Upper lobe of right lung (tissue), 1 donor: ENCODE measurements around the gene GNAO1. TPM values are rescaled to one million over a fixed set of nuclear protein-coding genes. Genes with fewer than 3 reads are reported as not detected.

Experiments used
- ATAC-seq: fragments of 200-7000 bp; cut with Tn5 transposase; one replicate; pipeline ENCODE4 v1.9.1; 2020; ENCODE audit warnings: mild to moderate bottlenecking, moderate library complexity
- DNase-seq: peaks from one replicate; pipeline ENCODE4 v3.0.0-alpha.2; 2020
- H3K27ac ChIP-seq: fragments of 200-600 bp; one replicate; pipeline ENCODE4 v1.8.0; 2022
- H3K27me3 ChIP-seq: fragments of 200-600 bp; one replicate; pipeline ENCODE4 v1.8.0; 2022; ENCODE audit warnings: mild to moderate bottlenecking
- H3K36me3 ChIP-seq: fragments of 200-600 bp; one replicate; pipeline ENCODE4 v1.8.0; 2022
- H3K4me1 ChIP-seq: fragments of 200-600 bp; one replicate; pipeline ENCODE4 v1.8.0; 2022
- H3K4me3 ChIP-seq: fragments of 200-600 bp; one replicate; pipeline ENCODE4 v1.8.0; 2022; ENCODE audit warnings: mild to moderate bottlenecking
- H3K9me3 ChIP-seq: fragments of 200-600 bp; one replicate; pipeline ENCODE4 v1.8.0; 2022
- CTCF ChIP-seq: fragments of 200-600 bp; IDR thresholded peaks from one replicate; pipeline ENCODE4 v1.8.0; 2022; ENCODE audit warnings: antibody characterized with exemption
- intact Hi-C: fragments of 100-400 bp; cut with DNase I; formaldehyde crosslinking; loops from one replicate; pipeline ENCODE4 v1.11.0; 2022
- total RNA-seq: library from RNA; stranded (reverse); fragmentation: NEBNext Ultra II Directional; extraction: Animal tissue kit (Norgen Biotek cat#: 25700); gene quantifications from one replicate; pipeline ENCODE4 v1.2.1, GENCODE V29; 2021
- donor health status: DM: no; HTN: yes; CAD: no; lungs with severe emphysema.

Gene GNAO1
- total RNA-seq, 1 donor from 2014 or later = 1.8 TPM

DNA sequence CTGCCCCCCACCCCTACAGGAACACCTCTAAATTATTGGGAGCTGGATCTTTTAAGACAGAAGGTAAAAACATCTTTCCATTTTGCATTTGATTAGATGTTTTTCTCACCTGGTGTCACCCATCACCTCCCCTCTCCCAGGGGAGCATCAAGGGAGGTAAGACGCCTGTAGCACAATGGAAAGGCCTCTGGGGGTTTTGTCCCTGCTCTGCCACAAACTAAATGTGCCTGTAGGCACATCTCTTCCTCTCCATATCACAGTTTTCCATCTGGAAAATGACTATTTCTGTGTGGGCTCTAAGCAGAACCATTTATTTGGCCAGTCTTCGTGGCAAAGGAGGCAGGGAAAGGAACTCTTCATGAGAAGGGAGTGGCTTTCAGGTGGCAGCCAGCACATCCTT is 76.6 kb downstream of the GNAO1 start:
- DNase-seq (no peak), ATAC-seq (no peak)
- intact Hi-C loops = no loop called here
- no peaks in the 10 kb centered on the region for H3K9me3 ChIP-seq
- H3K27me3 ChIP-seq = no peaks in the 10 kb centered on the region
- no peaks in the 10 kb centered on the region for H3K4me1 ChIP-seq
- H3K27ac ChIP-seq = no peak overlapping the region
- no peak overlapping the region for H3K4me3 ChIP-seq
- no peaks in the 10 kb centered on the region for H3K36me3 ChIP-seq
- TF ChIP-seq CTCF = no peak

- H3K4me1 ChIP-seq = no peaks in the 10 kb centered on the region
- DNase-seq = peak; percentile 30
- H3K27ac ChIP-seq = no peak overlapping the region
- no peak for TF ChIP-seq CTCF
- no peak overlapping the region for H3K4me3 ChIP-seq
- no peaks in the 10 kb centered on the region for H3K27me3 ChIP-seq
- ATAC-seq = no peak
- intact Hi-C loops = no loop called here
- H3K9me3 ChIP-seq = no peaks in the 10 kb centered on the region
- H3K36me3 ChIP-seq = no peaks in the 10 kb centered on the region
These were observed 77.5 kb downstream of the GNAO1 start for GRCh38 chr16:56268799-56269198.

GRCh38 chr16:56269281-56269680 is 78.0 kb downstream of the GNAO1 start:
- ATAC-seq (no peak), DNase-seq (peak; percentile 53)
- intact Hi-C loops = no loop called here
- Histone ChIP-seq H3K4me3 (no peak overlapping the region), H3K4me1 (no peaks in the 10 kb centered on the region), H3K9me3 (no peaks in the 10 kb centered on the region), H3K36me3 (no peaks in the 10 kb centered on the region), H3K27ac (no peak overlapping the region), H3K27me3 (no peaks in the 10 kb centered on the region)
- no peak for TF ChIP-seq CTCF

DNA sequence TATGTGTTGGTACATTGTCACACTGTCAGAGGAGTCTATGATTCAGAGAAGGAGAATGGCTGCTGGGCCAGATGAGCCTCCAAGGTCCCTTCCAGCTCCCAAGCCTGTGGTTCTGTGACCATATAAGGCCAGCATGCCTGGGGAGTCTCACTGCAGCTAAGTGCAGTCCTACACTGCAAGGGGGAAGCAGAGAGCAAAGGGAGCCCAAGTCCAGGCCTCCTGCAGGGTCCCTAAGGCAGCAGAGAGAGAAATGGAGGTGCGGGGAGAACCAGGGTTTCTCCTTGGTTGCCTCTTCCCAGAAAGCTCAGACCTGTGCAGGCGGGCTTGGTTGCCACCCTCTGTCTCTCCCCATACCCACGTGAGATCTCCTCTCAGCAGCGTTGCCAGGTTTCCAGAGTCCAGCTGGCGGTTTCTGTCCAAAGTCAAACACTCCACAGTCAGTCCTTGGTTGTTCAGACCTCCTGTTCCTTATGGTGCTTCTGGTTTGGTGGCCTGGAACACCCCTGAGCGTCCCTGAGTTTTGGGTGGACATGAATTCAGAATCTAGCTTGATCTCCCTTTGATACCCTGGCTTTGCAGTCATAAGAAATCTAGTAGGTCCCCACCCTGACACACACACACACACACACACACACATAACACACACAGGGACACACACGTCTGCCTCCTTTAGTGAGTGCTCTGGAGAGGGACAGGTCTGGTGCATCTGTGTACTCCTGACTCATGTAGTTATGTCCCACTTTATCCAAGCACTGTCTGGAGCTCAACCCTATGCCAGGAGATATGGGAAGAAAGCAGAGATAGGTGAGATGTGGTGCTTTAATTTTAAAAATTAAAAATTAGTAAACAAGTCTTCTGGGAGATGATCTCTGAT is 78.8 kb downstream of the GNAO1 start:
- Histone ChIP-seq H3K9me3 (no peaks in the 10 kb centered on the region), H3K27ac (no peak overlapping the region), H3K27me3 (no peaks in the 10 kb centered on the region), H3K4me3 (no peak overlapping the region), H3K36me3 (no peaks in the 10 kb centered on the region), H3K4me1 (no peaks in the 10 kb centered on the region)
- TF ChIP-seq CTCF = no peak
- intact Hi-C loops = no loop called here
- ATAC-seq = peak; percentile 81
- peak; percentile 64 for DNase-seq

- Histone ChIP-seq H3K36me3 (no peaks in the 10 kb centered on the region), H3K9me3 (no peaks in the 10 kb centered on the region), H3K27me3 (no peaks in the 10 kb centered on the region), H3K4me3 (no peak overlapping the region), H3K27ac (no peak overlapping the region), H3K4me1 (no peaks in the 10 kb centered on the region)
- DNase-seq (no peak), ATAC-seq (no peak)
- intact Hi-C loops = no loop called here
- TF ChIP-seq CTCF = no peak
These were observed 79.5 kb downstream of the GNAO1 start for GRCh38 chr16:56270828-56271227.
